ENCODE measurements around the gene BABAM2. TPM values are rescaled to one million over a fixed set of nuclear protein-coding genes. Genes with fewer than 3 reads are reported as not detected.

The BABAM2 gene
- polyA plus RNA-seq, 2 donors = 9.1 to 18.0 TPM

Other genes starting within 250 kb of the BABAM2 start
- gene SUPT7L, start 227.1 kb upstream of the BABAM2 start, polyA plus RNA-seq = 10 to 100 TPM; 16.6 to 22.8 TPM
- gene SLC4A1AP, start 226.8 kb upstream of the BABAM2 start, polyA plus RNA-seq = 10 to 100 TPM in 1 of 2 donors, 1 to 10 TPM in 1; 10.0 to 15.1 TPM
- gene MRPL33, start 119.0 kb upstream of the BABAM2 start, polyA plus RNA-seq = 100 to 1,000 TPM in 1 of 2 donors, 10 to 100 TPM in 1; 35.5 to 102 TPM
- gene RBKS, start 342 bp upstream of the BABAM2 start, polyA plus RNA-seq = 1 to 10 TPM; 2.6 to 2.8 TPM